ENCODE data around the gene CPNE7. TPM values are rescaled to one million over a fixed set of nuclear protein-coding genes. Genes with fewer than 3 reads are reported as not detected.

CPNE7 gene
- total and polyA plus RNA-seq, 2 of the 13 experiments (the other 11 are each of a cell fraction or from before 2014, with no cell fraction given) = 0.59 TPM; not detected in 1

DNA sequence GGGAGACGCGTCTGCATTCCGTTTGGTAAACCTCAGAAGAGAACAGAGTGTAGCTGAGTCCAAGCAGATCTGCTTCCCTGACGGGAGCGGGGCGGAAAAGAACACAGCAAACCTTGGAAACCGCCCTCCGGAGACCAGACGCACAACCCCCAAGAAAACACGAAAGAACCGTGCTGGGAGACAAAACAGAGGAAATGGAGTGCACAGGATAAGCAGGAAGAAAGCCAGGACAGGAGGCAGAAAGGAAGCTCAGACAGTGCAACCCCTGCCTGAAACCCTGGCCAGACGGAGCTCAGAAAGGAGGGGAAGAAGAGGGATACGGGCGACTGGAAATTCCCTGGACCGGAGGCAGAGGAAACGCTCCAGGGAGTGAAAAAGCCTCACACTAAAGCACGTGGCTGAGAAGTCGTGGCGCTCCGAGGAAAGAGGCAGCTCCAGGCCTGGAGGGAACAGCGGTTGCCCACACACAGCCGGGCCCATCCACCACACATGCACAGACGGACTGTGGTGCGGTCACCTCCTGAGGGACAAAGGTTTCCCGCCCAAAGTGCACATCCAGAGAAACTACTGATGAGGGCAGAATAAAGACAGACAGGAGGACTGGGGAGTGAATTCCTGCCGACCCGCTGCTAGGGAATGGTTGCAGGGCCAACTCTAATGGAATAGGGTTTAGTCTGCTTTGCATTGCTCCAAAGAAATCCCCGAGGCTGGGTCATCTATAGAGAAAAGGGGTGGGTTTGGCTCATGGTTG lies 48.1 kb downstream of the CPNE7 start (continued):
- TF ChIP-seq, protein P1, sequence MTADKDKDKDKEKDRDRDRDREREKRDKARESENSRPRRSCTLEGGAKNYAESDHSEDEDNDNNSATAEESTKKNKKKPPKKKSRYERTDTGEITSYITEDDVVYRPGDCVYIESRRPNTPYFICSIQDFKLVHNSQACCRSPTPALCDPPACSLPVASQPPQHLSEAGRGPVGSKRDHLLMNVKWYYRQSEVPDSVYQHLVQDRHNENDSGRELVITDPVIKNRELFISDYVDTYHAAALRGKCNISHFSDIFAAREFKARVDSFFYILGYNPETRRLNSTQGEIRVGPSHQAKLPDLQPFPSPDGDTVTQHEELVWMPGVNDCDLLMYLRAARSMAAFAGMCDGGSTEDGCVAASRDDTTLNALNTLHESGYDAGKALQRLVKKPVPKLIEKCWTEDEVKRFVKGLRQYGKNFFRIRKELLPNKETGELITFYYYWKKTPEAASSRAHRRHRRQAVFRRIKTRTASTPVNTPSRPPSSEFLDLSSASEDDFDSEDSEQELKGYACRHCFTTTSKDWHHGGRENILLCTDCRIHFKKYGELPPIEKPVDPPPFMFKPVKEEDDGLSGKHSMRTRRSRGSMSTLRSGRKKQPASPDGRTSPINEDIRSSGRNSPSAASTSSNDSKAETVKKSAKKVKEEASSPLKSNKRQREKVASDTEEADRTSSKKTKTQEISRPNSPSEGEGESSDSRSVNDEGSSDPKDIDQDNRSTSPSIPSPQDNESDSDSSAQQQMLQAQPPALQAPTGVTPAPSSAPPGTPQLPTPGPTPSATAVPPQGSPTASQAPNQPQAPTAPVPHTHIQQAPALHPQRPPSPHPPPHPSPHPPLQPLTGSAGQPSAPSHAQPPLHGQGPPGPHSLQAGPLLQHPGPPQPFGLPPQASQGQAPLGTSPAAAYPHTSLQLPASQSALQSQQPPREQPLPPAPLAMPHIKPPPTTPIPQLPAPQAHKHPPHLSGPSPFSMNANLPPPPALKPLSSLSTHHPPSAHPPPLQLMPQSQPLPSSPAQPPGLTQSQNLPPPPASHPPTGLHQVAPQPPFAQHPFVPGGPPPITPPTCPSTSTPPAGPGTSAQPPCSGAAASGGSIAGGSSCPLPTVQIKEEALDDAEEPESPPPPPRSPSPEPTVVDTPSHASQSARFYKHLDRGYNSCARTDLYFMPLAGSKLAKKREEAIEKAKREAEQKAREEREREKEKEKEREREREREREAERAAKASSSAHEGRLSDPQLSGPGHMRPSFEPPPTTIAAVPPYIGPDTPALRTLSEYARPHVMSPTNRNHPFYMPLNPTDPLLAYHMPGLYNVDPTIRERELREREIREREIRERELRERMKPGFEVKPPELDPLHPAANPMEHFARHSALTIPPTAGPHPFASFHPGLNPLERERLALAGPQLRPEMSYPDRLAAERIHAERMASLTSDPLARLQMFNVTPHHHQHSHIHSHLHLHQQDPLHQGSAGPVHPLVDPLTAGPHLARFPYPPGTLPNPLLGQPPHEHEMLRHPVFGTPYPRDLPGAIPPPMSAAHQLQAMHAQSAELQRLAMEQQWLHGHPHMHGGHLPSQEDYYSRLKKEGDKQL (CRISPR knock-in tag; IDR thresholded peaks at IDR 0.05; ENCODE audit: low read depth) = no peak
- TF ChIP-seq FOXC1 (CRISPR knock-in tag; IDR thresholded peaks at IDR 0.05; ENCODE audit: borderline replicate concordance) = 0 out of 2 replicates have a peak, but pooled peaks have one; percentile 56
- TF ChIP-seq, protein P2, sequence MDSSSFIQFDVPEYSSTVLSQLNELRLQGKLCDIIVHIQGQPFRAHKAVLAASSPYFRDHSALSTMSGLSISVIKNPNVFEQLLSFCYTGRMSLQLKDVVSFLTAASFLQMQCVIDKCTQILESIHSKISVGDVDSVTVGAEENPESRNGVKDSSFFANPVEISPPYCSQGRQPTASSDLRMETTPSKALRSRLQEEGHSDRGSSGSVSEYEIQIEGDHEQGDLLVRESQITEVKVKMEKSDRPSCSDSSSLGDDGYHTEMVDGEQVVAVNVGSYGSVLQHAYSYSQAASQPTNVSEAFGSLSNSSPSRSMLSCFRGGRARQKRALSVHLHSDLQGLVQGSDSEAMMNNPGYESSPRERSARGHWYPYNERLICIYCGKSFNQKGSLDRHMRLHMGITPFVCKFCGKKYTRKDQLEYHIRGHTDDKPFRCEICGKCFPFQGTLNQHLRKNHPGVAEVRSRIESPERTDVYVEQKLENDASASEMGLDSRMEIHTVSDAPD (CRISPR knock-in tag; IDR thresholded peaks at IDR 0.05) = peak; percentile 23; the same call in 1 of the 2 replicates
- TF ChIP-seq, protein P3, sequence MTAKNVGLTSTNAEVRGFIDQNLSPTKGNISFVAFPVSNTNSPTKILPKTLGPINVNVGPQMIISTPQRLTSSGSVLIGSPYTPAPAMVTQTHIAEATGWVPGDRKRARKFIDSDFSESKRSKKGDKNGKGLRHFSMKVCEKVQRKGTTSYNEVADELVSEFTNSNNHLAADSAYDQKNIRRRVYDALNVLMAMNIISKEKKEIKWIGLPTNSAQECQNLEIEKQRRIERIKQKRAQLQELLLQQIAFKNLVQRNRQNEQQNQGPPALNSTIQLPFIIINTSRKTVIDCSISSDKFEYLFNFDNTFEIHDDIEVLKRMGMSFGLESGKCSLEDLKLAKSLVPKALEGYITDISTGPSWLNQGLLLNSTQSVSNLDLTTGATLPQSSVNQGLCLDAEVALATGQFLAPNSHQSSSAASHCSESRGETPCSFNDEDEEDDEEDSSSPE (CRISPR knock-in tag; IDR thresholded peaks at IDR 0.05) = peak; percentile 94
- peak; percentile 61 for TF ChIP-seq ZNF263 (CRISPR knock-in tag; IDR thresholded peaks at IDR 0.05)
- TF ChIP-seq RBM22 (optimal IDR thresholded peaks at IDR 0.05; ENCODE audit: low read length) = no peak
- peak; percentile 49; the same call in 1 of the 2 replicates for TF ChIP-seq ZFY (CRISPR knock-in tag; IDR thresholded peaks at IDR 0.05)

Measured in HepG2 (cell line).